ENCODE results near the gene CD37.
"Not testable (repeated sequence)": the region's sequence is repeated elsewhere in the genome, so short reads cannot be mapped to it uniquely, and the experiment has no call there.

The CD37 gene

DNA sequence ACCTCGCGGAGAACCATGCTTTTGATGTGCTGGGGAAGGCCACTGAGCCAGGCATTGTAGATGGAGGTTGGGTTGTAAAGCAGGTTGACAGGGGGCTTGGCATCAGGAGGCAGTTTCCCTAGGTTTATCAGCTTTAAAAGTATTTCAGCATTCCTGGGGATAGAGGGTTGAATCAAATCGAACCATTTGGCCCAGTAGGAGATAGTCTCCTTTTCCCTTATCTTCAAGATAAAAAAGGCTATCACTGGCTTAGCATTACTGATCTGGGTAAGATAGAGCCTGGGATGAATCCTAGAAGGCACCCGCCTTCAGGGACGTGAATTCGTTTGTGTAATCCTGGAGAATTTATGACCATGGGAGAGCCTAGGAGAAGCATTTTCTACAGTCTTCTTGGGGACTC lies 40.8 kb upstream of the CD37 start:
- Histone ChIP-seq H3K27me3 (ENCODE audit: low read depth, low read length) (0 out of 2 replicates have a peak, but pooled peaks cover 9% of the 10 kb centered on the region), H4K20me1 (ENCODE audit: insufficient read depth, low read length) (no peaks in the 10 kb centered on the region), H3K27ac (ENCODE audit: low read length) (no peak overlapping the region), H3K9ac (ENCODE audit: low read length) (no peak overlapping the region), H3K9me3 (ENCODE audit: insufficient read depth, low read length) (no peaks in the 10 kb centered on the region), H3K36me3 (replicated peaks; ENCODE audit: low read depth, low read length) (no peaks in the 10 kb centered on the region), H3K4me2 (ENCODE audit: low read length) (no peak overlapping the region), H3K79me2 (ENCODE audit: low read length) (no peaks in the 10 kb centered on the region), H2AFZ (ENCODE audit: low read depth, low read length) (no peak overlapping the region), H3K4me1 (ENCODE audit: low read length) (no peaks in the 10 kb centered on the region), H3K4me3 (ENCODE audit: low read length) (no peak overlapping the region)
- TF ChIP-seq, protein P1, sequence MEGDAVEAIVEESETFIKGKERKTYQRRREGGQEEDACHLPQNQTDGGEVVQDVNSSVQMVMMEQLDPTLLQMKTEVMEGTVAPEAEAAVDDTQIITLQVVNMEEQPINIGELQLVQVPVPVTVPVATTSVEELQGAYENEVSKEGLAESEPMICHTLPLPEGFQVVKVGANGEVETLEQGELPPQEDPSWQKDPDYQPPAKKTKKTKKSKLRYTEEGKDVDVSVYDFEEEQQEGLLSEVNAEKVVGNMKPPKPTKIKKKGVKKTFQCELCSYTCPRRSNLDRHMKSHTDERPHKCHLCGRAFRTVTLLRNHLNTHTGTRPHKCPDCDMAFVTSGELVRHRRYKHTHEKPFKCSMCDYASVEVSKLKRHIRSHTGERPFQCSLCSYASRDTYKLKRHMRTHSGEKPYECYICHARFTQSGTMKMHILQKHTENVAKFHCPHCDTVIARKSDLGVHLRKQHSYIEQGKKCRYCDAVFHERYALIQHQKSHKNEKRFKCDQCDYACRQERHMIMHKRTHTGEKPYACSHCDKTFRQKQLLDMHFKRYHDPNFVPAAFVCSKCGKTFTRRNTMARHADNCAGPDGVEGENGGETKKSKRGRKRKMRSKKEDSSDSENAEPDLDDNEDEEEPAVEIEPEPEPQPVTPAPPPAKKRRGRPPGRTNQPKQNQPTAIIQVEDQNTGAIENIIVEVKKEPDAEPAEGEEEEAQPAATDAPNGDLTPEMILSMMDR (IDR thresholded peaks at IDR 0.05; ENCODE audit: low read depth, low read length), result no peak
- no peak for TF ChIP-seq EZH2phosphoT487 (IDR thresholded peaks at IDR 0.05; ENCODE audit: low read depth)

- no peak overlapping the region for H3K4me2 ChIP-seq (ENCODE audit: low read length)
- no peaks in the 10 kb centered on the region for H3K4me1 ChIP-seq (ENCODE audit: low read length)
- no peak overlapping the region for H2AFZ ChIP-seq (ENCODE audit: low read depth, low read length)
- H4K20me1 ChIP-seq (ENCODE audit: insufficient read depth, low read length), result no peaks in the 10 kb centered on the region
- no peaks in the 10 kb centered on the region for H3K9me3 ChIP-seq (ENCODE audit: insufficient read depth, low read length)
- H3K4me3 ChIP-seq (ENCODE audit: low read length), result no peak overlapping the region
- no peaks in the 10 kb centered on the region for H3K36me3 ChIP-seq (replicated peaks; ENCODE audit: low read depth, low read length)
- TF ChIP-seq, protein P1 (IDR thresholded peaks at IDR 0.05; ENCODE audit: low read depth, low read length), result no peak
- no peak for TF ChIP-seq EZH2phosphoT487 (IDR thresholded peaks at IDR 0.05; ENCODE audit: low read depth)
- H3K9ac ChIP-seq (ENCODE audit: low read length), result no peak overlapping the region
- H3K27ac ChIP-seq (ENCODE audit: low read length), result no peak overlapping the region
- 0 out of 2 replicates have a peak, but pooled peaks cover 9% of the 10 kb centered on the region for H3K27me3 ChIP-seq (ENCODE audit: low read depth, low read length)
- H3K79me2 ChIP-seq (ENCODE audit: low read length), result no peaks in the 10 kb centered on the region
Observed at GRCh38 chr19:49295208-49295880, 39.9 kb upstream of the CD37 start.

- H3K27me3 ChIP-seq (ENCODE audit: low read depth, low read length), result 0 out of 2 replicates have a peak, but pooled peaks cover 9% of the 10 kb centered on the region
- H3K36me3 ChIP-seq (replicated peaks; ENCODE audit: low read depth, low read length), result no peaks in the 10 kb centered on the region
- no peaks in the 10 kb centered on the region for H3K9me3 ChIP-seq (ENCODE audit: insufficient read depth, low read length)
Observed at GRCh38 chr19:49297403-49297802, 37.8 kb upstream of the CD37 start.

DNA sequence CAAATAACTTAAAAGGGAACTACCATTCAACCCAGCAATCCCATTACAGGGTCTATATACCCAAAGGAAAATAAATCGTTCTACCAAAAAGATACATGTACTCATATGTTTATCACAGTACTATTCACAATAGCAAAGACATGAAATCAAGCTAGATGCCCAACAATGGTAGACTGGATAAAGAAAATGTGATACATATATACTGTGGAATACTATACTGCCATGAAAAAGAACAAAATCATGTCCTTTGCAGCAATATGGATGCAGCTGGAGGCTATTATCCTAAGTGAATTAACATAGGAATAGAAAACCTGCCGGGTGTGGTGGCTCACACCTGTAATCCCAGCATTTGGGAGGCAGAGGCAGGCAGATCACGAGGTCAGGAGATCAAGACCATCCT lies 36.6 kb upstream of the CD37 start:
- H2AFZ ChIP-seq (ENCODE audit: low read depth, low read length); H3K4me1 ChIP-seq (ENCODE audit: low read length); H3K9me3 ChIP-seq (ENCODE audit: insufficient read depth, low read length); H3K79me2 ChIP-seq (ENCODE audit: low read length); H3K27me3 ChIP-seq (ENCODE audit: low read depth, low read length); H3K4me3 ChIP-seq (ENCODE audit: low read length); H3K4me2 ChIP-seq (ENCODE audit: low read length); H3K36me3 ChIP-seq (replicated peaks; ENCODE audit: low read depth, low read length); H4K20me1 ChIP-seq (ENCODE audit: insufficient read depth, low read length); H3K27ac ChIP-seq (ENCODE audit: low read length); H3K9ac ChIP-seq (ENCODE audit: low read length): not testable (repeated sequence)

More at GRCh38 chr19:49297403-49297802, 37.8 kb upstream of the CD37 start:
- TF ChIP-seq, protein P1 (IDR thresholded peaks at IDR 0.05; ENCODE audit: low read depth, low read length), result no peak
- no peak for TF ChIP-seq EZH2phosphoT487 (IDR thresholded peaks at IDR 0.05; ENCODE audit: low read depth)
- Histone ChIP-seq H3K27ac (ENCODE audit: low read length) (no peak overlapping the region), H3K79me2 (ENCODE audit: low read length) (no peaks in the 10 kb centered on the region), H4K20me1 (ENCODE audit: insufficient read depth, low read length) (no peaks in the 10 kb centered on the region), H3K9ac (ENCODE audit: low read length) (no peak overlapping the region), H3K4me1 (ENCODE audit: low read length) (peaks cover 4% of the 10 kb centered on the region), H3K4me2 (ENCODE audit: low read length) (no peak overlapping the region), H2AFZ (ENCODE audit: low read depth, low read length) (no peak overlapping the region), H3K4me3 (ENCODE audit: low read length) (no peak overlapping the region)

Measured in OCI-LY3 (cell line).